ENCODE results near the gene WDR5.

WDR5 gene

DNA sequence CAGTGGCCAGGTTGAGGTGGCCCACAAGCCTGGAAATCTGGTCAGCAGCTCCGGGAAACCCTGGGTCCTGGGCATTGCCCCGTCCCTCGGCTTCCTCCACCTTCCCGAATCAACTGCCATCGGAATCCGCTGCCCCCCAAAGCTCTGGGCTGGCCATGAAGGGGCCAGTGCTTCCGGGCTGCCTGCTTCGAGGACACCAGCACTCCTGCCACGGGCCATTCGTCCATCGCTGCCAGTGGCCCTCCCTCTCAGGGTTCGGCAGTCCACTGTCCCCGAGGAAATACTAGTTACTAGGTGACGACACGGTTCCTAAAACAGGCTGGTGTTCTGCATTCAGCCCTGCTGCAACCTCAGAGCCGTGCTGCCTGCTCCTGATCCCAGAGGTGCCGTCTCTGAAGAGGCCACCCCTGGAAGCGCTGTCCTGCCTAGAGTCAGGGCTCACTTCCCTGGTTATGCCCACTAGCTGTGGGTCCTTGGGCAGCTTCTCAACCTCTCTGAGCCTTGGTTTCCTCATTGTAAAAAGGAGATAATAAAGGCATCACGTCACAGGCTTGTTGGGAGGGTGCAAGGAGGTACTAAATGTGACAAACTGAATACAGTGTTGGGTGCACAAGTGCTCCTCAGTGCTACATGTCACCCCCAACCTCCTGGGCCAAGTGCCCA is 3.5 kb upstream of the WDR5 start:
- DNase-seq, result no peak

- no peak for DNase-seq
Observed at GRCh38 chr9:134134949-134135342, 936 bp upstream of the WDR5 start.

DNA sequence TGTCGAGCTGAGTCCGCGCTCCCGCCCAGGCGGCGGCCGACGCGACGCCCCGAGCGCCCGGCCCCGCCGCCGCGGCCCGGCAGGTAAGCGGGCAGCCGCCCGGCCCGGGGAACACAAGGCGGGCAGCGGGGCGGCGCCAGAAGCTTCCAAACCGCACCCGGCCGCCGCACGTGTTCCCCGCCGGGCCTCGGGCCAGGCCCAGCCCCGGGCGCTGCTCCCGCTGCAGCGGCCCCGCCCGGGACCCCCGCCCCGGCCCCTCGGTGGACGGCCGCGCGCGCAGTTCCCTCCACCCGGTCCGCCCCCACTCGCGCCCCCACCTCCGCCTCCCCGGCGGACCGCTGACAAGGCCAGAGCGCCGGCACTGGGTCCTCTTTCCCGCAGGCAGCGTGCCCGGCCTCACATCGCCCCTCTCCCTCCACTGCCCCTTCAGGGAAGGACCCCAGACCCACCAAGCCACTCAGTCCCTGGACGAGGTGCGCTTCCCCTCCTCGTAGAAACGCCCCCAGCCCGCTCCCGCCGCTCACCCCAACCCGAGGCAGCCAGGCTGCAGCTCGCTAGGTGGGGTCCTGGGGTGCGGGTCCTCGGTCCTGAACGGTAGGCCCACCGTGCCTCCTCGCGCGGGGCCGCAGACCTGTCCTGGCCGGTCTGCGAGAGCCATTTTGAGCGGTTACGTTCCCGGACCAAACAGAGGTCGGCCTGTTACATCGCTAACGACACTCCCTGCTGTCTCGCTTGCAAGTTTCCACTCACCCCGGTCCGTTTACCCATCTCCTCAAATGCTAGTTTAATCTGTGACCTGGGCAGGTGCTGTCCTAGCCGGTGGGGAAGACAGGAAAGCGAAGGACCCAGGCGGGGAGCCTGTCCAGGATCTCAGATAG is 475 bp downstream of the WDR5 start:
- no peak for DNase-seq

DNA sequence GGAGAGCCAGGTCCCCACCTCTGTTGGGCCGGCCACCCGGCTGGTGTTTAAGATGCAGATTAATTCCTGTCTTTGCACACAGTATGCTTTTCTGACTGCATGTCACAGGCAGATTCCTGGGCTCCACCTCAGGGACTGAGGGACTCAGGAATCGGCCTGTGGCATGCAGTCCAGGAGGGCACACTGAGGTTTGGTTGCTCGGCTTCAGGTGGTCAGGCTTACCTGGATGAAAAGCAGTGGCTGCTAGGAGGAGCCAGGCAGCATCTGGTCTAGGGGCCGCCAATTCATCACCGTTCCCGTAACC is 1.1 kb downstream of the WDR5 start:
- no peak for DNase-seq

DNA sequence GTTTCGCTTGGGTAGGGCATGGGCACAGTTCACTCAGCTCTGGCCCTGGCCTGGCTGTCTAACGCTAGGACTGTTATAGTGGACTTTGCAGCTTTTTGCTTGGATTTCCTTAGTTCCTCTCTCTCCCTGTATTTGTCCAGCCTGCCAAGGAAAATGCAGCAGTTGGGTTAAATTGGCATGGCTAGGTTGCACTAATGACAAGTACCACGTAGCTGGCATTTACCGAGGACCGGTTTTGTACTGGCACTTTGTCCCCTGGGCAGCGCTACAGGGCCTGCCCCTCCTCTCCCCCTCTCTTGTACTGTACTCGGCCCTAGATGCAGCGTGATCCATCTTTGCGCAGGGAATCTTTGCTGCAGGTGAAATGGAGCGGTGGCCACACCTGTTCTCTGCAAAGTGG is 2.4 kb downstream of the WDR5 start:
- DNase-seq, result no peak

- DNase-seq, result no peak
Observed at GRCh38 chr9:134139081-134139480, 3.2 kb downstream of the WDR5 start.

GRCh38 chr9:134141906-134142305 is 6.0 kb downstream of the WDR5 start:
- DNase-seq, result no peak

DNA sequence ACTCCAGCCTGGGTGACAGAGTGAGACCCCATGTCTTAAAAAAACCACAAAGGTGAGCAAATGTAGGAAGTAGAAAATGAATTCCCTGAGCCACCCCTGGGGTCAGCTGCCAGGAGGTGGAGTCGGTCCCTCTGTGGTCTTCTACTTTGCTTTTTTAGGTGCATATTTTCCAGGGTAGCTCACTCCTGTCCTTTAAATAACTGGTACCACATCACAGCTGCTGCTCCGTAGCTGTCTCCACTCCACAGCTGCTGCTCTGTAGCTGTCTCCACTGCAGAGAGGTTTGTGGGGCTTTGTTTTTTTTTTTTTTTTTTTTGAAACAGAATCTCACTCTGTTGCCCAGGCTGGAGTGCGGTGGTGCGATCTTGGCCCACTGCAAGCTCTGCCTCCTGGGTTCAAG is 8.9 kb downstream of the WDR5 start:
- no peak for DNase-seq

- DNase-seq, result no peak
Observed at GRCh38 chr9:134145262-134145661, 9.4 kb downstream of the WDR5 start.

DNA sequence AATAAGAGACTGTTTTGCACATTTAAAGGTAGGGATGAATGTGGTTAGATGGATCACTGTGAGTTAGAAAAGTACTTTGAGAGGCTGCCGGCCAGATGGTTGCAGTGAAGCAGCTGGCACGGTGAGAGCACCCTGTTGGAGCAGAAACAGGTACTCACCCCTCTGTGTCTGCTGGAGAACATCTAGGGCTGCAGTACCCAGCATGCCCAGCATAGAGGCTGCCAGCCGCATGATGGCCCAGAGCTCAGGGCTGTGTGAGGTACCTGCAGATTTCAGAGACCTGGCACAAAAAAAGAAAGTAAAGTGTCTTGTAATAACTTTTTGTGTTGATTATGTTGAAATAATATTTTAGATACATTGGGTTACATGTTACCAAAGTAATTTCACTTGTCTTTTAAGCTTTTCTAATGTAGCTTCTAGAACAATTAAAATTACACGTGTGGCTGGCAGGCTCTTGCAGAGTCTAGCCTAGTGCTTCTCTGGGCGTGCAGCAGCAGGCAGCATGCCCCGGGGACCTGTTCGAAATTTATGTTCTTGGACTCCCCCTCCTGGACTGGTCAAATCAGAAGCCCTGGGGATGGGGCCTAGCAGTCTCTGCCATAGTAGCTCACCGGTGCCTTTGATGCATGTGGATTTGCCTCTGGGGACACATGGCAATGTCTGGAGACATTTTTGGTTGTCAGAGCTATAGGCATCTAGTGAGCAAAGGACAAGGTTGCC is 11.1 kb downstream of the WDR5 start:
- DNase-seq, result no peak

- DNase-seq, result no peak
Observed at GRCh38 chr9:134149380-134149779, 13.5 kb downstream of the WDR5 start.

DNA sequence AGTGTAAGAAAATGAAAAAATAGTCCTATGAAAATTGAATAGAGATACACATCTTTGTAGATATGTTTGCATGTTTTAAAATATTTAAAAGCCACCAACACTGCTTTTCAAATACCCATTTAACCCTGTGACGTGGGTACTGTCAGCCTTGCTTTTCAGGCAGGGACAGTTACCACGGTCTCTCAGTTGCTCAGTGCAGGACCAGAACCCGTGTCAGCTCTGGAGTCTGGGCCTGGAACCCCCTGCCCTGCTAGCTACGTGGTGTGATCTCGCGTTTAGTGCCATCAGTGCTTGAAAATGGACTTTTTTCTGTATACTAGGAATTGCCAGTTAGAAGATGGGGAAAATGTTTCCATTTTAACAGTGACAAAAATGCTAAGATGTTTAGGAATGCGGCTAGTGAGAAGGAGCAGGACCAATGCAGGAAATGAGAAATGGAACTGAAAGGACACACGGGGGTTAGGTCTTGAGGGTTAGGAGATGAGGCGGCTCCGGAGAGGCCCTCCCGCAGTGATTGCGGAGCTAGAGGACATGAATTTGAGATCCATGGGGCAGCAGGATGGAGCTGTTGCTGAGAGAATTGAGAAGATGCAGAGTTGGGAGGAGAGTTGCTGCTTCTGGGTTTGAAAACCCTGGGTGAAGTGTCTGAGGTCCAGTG is 14.8 kb downstream of the WDR5 start:
- no peak for DNase-seq

- no peak for DNase-seq
Observed at GRCh38 chr9:134152022-134152448, 16.2 kb downstream of the WDR5 start.

GRCh38 chr9:134152488-134152887 is 16.6 kb downstream of the WDR5 start:
- DNase-seq, result no peak

GRCh38 chr9:134153450-134153849 is 17.6 kb downstream of the WDR5 start:
- DNase-seq, result no peak

DNA sequence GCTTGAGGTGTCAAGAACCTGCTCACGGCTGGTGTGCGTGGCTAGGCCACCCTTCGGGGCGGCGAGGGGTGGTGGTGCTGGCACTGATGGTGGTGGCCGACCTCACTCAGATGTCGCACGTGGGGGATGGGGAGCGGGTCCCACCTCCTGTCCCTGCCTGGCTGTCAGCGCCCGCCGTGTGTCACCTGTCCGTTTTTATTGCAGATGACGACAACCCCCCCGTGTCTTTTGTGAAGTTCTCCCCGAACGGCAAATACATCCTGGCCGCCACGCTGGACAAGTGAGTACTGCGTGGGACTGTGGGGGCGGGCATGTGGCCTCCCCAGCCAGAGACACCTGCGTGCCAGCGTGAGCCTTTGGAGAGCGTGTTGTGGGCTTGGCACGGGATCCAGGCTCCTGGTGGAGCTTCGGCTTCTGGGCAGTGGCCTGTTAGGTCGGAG is 18.4 kb downstream of the WDR5 start:
- DNase-seq, result no peak

DNA sequence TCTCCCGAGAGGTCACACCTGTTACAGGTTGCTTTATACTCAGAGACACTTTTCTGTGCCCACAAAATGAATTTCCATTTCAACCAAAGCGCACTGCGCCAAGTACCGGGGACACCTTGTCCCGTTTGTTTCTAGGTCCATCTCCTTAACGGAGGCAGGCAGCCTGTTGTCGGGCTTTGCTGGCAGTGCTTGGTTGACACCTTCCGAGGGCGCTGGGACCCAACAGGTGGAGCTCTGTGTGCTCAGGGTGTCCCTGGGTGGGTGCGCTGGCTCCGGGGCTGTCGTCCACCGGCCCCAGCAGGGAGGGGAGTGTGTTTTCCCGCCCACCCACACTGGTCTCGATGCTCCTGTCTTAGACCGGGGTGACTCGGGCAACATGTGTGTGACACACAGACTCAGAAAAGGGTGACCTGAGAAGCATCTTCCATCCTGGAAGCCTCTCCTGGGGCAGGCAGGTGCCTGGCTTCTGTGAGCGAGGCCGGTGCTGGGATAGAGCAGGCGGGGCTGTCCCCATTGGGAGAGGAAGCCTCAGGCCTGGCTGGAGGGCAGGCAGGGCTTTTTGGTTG is 20.0 kb downstream of the WDR5 start:
- no peak for DNase-seq

- DNase-seq, result no peak
Observed at GRCh38 chr9:134156564-134157377, 20.9 kb downstream of the WDR5 start.

DNA sequence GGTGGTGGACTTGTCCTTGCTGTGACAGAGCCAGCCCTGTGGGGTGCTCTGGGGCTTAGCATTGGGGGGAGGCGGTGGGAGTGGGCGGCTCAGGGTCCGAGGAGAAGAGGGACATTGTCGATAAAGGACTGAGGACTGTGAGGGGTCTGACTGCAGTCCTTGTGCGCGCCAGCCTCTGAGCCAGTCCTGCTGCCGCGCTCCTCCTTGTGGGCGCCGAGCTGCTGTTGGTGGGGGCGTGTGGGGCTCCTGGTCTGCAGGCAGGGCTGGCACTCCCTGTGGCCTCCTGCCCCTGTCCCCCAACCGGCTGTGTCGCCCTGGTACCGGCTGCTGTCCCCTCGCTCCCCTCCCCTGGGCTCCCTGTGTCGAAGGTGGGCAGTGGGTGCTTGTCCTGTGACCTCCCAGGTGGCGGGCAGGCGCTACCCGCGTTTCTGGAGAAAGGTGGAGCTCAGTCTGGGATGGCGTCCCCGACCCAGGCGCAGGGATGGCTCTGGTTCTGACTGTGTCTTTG is 21.6 kb downstream of the WDR5 start:
- DNase-seq, result no peak

- DNase-seq, result no peak
Observed at GRCh38 chr9:134158242-134158641, 22.4 kb downstream of the WDR5 start.

- DNase-seq, result no peak
Observed at GRCh38 chr9:134158753-134159392, 23.0 kb downstream of the WDR5 start.
